Measurements from ENCODE around the gene IKBKE.

DNA sequence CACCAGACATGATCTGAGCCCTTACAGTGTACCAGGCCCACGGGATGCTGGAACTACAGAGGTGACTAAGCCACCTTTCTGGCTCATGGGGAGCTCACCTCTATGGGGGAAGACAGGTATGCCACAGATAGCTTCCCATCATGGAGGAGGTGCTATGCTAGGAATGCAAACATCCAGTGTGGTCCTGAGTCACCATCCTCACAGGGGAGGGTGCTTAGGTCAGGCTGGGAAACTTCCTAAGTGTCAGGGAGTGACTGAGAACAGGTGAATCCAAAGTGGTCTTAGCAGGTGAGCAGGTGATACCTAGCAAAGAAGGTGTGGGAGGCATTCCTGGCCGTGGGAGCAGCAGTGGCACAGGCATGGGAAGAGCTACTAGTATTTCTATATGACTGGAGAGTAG, 28.4 kb downstream of the IKBKE start:
- TF ChIP-seq EZH2 (IDR thresholded peaks at IDR 0.05; ENCODE audit: borderline replicate concordance, control insufficient read depth, low read depth, low read length): no peak
- no peak for TF ChIP-seq HDAC2 (IDR thresholded peaks at IDR 0.05)
- TF ChIP-seq, protein P1, sequence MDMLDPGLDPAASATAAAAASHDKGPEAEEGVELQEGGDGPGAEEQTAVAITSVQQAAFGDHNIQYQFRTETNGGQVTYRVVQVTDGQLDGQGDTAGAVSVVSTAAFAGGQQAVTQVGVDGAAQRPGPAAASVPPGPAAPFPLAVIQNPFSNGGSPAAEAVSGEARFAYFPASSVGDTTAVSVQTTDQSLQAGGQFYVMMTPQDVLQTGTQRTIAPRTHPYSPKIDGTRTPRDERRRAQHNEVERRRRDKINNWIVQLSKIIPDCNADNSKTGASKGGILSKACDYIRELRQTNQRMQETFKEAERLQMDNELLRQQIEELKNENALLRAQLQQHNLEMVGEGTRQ (IDR thresholded peaks at IDR 0.05; ENCODE audit: borderline replicate concordance, low read depth, low read length): no peak
- TF ChIP-seq CHD1 (IDR thresholded peaks at IDR 0.05; ENCODE audit: low read depth, low read length): no peak
- TF ChIP-seq SP1 (IDR thresholded peaks at IDR 0.05; ENCODE audit: low read depth, low read length): no peak

Data from GM12878 (cell line).